Measurements from ENCODE around the gene STK32A.

STK32A gene

DNA sequence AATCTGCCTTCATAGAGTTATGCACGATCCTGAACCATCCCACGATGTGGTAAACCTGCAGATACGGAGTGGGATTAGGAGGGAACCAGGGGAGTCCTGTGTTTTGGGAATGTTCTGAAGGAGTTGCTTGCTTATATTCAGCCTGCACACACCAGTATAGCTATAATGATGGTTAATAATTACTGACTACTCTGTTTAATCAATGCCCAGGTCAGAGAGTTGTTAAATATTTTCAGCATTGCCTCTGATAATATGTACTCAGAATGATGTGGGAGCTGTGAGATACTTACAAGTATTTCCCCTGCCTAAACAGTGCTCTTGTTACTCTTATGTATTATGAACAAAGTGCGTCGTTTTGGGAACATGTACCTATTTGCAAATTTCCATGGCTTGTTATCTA is 34.8 kb upstream of the STK32A start:
- Histone ChIP-seq H3K27me3 (ENCODE audit: insufficient read depth, low read length) (no peaks in the 10 kb centered on the region), H3F3A (ENCODE audit: insufficient read depth, low read length) (no peaks in the 10 kb centered on the region), H3K4me1 (ENCODE audit: insufficient read depth, low read length, severe bottlenecking) (no peaks in the 10 kb centered on the region), H3K79me2 (ENCODE audit: insufficient read depth, low read length) (no peaks in the 10 kb centered on the region), H3K4me3 (ENCODE audit: low read depth, low read length, poor library complexity, severe bottlenecking) (no peak overlapping the region), H3K9me3 (ENCODE audit: low read length) (no peaks in the 10 kb centered on the region), H3K4me2 (ENCODE audit: low read length) (no peak overlapping the region), H3K9ac (ENCODE audit: low read length) (no peak overlapping the region), H4K20me1 (ENCODE audit: insufficient read depth, low read length) (no peaks in the 10 kb centered on the region), H2AFZ (ENCODE audit: low read length) (no peak overlapping the region), H3K36me3 (ENCODE audit: insufficient read depth, low read length) (no peaks in the 10 kb centered on the region), H3K9me2 (ENCODE audit: low read depth, low read length) (no peaks in the 10 kb centered on the region), H3K27ac (ENCODE audit: low read depth, low read length, poor library complexity, severe bottlenecking) (no peak overlapping the region)
- TF ChIP-seq, protein P1, sequence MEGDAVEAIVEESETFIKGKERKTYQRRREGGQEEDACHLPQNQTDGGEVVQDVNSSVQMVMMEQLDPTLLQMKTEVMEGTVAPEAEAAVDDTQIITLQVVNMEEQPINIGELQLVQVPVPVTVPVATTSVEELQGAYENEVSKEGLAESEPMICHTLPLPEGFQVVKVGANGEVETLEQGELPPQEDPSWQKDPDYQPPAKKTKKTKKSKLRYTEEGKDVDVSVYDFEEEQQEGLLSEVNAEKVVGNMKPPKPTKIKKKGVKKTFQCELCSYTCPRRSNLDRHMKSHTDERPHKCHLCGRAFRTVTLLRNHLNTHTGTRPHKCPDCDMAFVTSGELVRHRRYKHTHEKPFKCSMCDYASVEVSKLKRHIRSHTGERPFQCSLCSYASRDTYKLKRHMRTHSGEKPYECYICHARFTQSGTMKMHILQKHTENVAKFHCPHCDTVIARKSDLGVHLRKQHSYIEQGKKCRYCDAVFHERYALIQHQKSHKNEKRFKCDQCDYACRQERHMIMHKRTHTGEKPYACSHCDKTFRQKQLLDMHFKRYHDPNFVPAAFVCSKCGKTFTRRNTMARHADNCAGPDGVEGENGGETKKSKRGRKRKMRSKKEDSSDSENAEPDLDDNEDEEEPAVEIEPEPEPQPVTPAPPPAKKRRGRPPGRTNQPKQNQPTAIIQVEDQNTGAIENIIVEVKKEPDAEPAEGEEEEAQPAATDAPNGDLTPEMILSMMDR (IDR thresholded peaks at IDR 0.05; ENCODE audit: low read length) = no peak
- no peak for TF ChIP-seq EZH2 (IDR thresholded peaks at IDR 0.05; ENCODE audit: borderline replicate concordance, low read length)

DNA sequence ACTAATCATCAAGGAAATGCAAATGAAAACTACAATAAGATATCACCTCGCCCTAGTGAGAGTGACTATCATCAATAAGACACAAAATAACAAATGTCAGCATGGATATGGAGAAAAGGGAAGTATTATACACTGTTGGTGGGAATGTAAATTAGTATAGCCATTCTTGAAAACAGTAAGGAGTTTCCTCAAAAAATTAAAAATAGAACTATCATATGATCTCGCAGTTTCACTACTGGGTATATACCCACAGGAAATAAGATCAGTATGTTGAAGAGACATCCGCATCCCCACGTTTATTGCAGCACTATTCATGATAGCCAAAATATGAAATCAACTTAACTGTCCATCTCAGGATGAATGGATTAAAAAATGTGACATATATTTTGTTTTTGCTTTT is 31.6 kb upstream of the STK32A start:
- no peaks in the 10 kb centered on the region for H3K9me3 ChIP-seq (ENCODE audit: low read length)
- TF ChIP-seq, protein P1 (IDR thresholded peaks at IDR 0.05; ENCODE audit: low read length) = no peak
- no peak for TF ChIP-seq EZH2 (IDR thresholded peaks at IDR 0.05; ENCODE audit: borderline replicate concordance, low read length)
- no peak overlapping the region for H3K4me2 ChIP-seq (ENCODE audit: low read length)
- H3K79me2 ChIP-seq (ENCODE audit: insufficient read depth, low read length) = no peaks in the 10 kb centered on the region
- H2AFZ ChIP-seq (ENCODE audit: low read length) = no peak overlapping the region
- no peaks in the 10 kb centered on the region for H3K9me2 ChIP-seq (ENCODE audit: low read depth, low read length)
- H3K27me3 ChIP-seq (ENCODE audit: insufficient read depth, low read length) = no peaks in the 10 kb centered on the region
- no peaks in the 10 kb centered on the region for H4K20me1 ChIP-seq (ENCODE audit: insufficient read depth, low read length)
- no peaks in the 10 kb centered on the region for H3K4me1 ChIP-seq (ENCODE audit: insufficient read depth, low read length, severe bottlenecking)
- no peak overlapping the region for H3K27ac ChIP-seq (ENCODE audit: low read depth, low read length, poor library complexity, severe bottlenecking)
- H3K9ac ChIP-seq (ENCODE audit: low read length) = no peak overlapping the region
- no peaks in the 10 kb centered on the region for H3K36me3 ChIP-seq (ENCODE audit: insufficient read depth, low read length)
- no peak overlapping the region for H3K4me3 ChIP-seq (ENCODE audit: low read depth, low read length, poor library complexity, severe bottlenecking)
- no peaks in the 10 kb centered on the region for H3F3A ChIP-seq (ENCODE audit: insufficient read depth, low read length)

DNA sequence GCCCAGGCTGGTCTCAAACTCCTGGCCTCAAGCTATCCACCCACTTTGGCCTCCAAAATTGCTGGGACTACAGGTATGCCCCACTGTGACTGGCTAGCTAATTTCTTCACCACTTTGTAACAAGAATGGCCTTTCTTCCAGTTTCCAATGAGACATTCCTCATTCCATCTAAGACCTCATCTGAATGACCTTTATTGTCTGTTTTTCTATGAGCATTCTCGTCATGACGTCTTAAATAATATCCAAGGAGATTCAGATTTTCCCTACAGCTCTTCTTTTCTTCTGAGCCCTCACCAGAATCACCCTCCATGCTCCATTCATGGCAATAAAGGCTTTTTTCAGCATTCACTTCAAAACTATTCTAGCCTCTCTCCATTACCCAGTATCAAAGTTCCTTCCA is 30.2 kb upstream of the STK32A start:
- no peaks in the 10 kb centered on the region for H3K9me3 ChIP-seq (ENCODE audit: low read length)

More for the DNA sequence above, 30.2 kb upstream of the STK32A start:
- Histone ChIP-seq H3K36me3 (ENCODE audit: insufficient read depth, low read length) (no peaks in the 10 kb centered on the region), H3K4me3 (ENCODE audit: low read depth, low read length, poor library complexity, severe bottlenecking) (no peak overlapping the region), H3K27ac (ENCODE audit: low read depth, low read length, poor library complexity, severe bottlenecking) (no peak overlapping the region), H3K4me1 (ENCODE audit: insufficient read depth, low read length, severe bottlenecking) (no peaks in the 10 kb centered on the region), H3K9me2 (ENCODE audit: low read depth, low read length) (no peaks in the 10 kb centered on the region), H3F3A (ENCODE audit: insufficient read depth, low read length) (no peaks in the 10 kb centered on the region), H3K4me2 (ENCODE audit: low read length) (no peak overlapping the region), H2AFZ (ENCODE audit: low read length) (no peak overlapping the region), H3K79me2 (ENCODE audit: insufficient read depth, low read length) (no peaks in the 10 kb centered on the region), H3K27me3 (ENCODE audit: insufficient read depth, low read length) (no peaks in the 10 kb centered on the region), H3K9ac (ENCODE audit: low read length) (no peak overlapping the region), H4K20me1 (ENCODE audit: insufficient read depth, low read length) (no peaks in the 10 kb centered on the region)
- TF ChIP-seq, protein P1 (IDR thresholded peaks at IDR 0.05; ENCODE audit: low read length) = no peak
- no peak for TF ChIP-seq EZH2 (IDR thresholded peaks at IDR 0.05; ENCODE audit: borderline replicate concordance, low read length)
